ENCODE measurements around the gene MRPS18A.

MRPS18A gene

GRCh38 chr6:43698584-43699349 lies 11.2 kb upstream of the MRPS18A start:
- no peak for DNase-seq (ENCODE audit: low read depth)

DNA sequence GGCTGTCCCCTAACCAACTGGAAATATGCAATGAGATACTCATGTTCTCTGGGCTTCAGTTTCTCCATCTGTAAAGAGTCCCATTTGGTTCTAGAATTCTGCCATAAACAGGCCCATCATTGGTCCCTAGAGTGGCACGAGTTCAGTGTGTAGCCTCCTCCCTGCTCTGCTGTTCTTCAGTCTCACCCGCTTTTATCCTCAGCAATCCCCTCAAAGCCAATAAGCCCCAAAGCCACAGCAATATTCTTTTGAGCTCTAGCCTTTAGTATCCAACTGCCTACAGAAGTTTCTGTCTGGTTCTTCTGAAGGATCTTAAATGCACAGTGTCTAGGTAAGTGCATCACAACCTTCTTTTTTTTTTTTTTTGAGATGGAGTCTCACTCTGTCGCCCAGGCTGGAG lies 9.8 kb upstream of the MRPS18A start:
- no peak for DNase-seq (ENCODE audit: low read depth)

DNA sequence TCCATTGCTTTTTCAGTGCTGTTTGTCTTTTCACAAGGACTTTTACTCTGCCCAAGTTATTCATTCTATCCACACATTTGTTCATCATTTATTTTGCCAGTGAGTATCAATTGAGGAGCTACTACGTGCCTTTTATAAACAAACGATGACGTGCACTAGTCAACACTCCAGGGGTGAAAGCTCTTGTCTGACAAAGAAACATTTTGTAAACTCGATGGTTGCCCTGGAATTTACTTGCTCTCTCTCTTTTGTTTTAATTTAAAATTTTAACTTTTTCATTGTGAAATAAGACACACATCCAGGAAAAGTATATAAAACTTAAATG lies 8.3 kb upstream of the MRPS18A start:
- DNase-seq (ENCODE audit: low read depth), result no peak

DNA sequence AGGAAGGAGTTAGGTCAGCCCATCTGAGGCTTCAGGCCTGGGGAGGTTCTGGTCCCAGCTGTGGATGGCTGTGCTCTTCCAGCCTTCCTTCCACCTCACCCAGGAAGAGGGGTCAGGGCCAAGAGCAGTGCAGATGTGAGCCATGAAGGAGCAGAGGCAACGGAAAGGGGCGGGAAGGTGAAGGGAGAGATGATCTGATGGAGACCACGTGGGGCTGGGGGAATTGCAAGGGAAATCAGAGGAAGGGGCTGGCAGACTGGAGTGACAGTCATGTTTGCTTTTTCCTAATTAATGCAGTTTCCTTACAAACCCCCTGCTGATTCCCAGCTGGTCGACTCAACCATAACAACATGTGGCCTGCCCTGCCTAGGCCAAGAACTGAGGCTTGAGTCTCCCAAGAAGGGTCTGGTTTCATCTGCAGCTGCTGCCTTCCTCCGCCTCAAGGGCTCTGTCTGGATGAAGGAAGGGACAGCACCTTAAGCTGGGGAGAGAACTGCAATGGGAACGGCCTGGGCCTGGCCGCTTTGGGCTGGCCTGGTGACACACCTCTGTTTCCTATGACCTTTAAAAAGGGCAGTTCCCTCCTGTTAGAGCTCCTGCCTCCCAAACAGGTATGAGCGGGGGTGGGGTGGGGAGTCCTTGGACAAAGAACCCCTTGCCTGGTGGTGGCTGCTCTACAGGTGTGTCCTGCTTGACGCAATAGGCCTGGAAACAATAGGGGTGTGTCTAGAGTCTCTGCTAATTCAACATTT lies 7.8 kb upstream of the MRPS18A start:
- no peak for DNase-seq (ENCODE audit: low read depth)

- DNase-seq (ENCODE audit: low read depth), result no peak
These were observed 1.8 kb upstream of the MRPS18A start for GRCh38 chr6:43689421-43689820.

DNA sequence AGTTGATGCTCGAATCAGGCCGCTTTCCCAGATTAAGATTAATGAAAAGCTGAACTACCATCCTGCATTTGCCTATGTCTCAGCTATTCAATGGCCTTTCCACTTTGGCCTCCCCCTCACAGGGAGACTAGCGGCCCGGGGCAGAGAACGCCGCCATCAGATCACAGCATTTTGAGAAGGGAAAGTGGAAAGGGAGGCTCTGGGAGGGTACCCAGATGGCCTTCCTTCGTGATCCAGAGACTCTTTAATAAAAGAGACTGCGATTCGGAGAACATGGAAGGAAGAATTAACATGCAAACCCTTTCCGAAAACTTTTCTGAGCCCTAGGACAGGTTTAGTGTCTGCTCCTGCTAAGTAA lies 533 bp downstream of the MRPS18A start:
- DNase-seq (ENCODE audit: low read depth), result no peak

- no peak for DNase-seq (ENCODE audit: low read depth)
These were observed 3.7 kb downstream of the MRPS18A start for GRCh38 chr6:43683708-43684455.

DNA sequence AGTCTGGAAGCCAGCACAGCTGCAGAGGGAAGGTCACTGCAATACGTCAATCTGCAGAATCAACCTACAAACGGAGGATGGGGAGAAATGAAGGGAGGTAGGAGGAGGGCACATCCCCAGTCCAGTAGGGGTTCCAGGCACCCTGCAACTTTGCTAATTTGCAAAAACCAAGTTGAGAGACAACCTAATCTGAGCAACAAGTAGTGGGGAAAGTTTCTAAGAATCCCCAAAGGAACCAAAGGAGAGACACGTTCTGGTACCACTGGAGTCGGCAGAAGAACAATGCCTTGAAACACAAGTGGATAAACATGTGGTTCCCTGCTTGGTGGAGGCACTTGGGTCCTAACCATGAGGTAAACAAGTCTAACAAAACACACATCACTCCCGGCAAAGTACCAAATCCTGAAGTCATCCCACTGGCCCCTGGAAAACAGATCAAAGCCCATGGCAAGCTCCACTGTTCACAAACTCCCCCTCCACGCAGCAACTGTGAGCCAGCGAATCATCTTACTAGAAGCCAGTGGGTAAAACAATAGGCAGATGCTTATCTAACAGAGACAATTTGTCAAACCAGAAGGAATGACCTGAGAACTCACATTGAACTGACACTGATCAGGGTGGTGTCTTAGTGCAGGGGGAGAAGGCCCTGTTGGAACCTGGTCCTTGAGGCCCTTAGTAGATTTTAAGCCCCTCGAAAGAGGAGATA lies 4.7 kb downstream of the MRPS18A start:
- DNase-seq (ENCODE audit: low read depth), result no peak

GRCh38 chr6:43681303-43681702 lies 6.3 kb downstream of the MRPS18A start:
- DNase-seq (ENCODE audit: low read depth), result no peak

GRCh38 chr6:43680308-43681200 lies 7.0 kb downstream of the MRPS18A start:
- no peak for DNase-seq (ENCODE audit: low read depth)

- DNase-seq (ENCODE audit: low read depth), result no peak
These were observed 8.5 kb downstream of the MRPS18A start for GRCh38 chr6:43679057-43679456.

- DNase-seq (ENCODE audit: low read depth), result no peak
These were observed 9.2 kb downstream of the MRPS18A start for GRCh38 chr6:43678341-43678740.

GRCh38 chr6:43677759-43678158 lies 9.8 kb downstream of the MRPS18A start:
- DNase-seq (ENCODE audit: low read depth), result no peak

DNA sequence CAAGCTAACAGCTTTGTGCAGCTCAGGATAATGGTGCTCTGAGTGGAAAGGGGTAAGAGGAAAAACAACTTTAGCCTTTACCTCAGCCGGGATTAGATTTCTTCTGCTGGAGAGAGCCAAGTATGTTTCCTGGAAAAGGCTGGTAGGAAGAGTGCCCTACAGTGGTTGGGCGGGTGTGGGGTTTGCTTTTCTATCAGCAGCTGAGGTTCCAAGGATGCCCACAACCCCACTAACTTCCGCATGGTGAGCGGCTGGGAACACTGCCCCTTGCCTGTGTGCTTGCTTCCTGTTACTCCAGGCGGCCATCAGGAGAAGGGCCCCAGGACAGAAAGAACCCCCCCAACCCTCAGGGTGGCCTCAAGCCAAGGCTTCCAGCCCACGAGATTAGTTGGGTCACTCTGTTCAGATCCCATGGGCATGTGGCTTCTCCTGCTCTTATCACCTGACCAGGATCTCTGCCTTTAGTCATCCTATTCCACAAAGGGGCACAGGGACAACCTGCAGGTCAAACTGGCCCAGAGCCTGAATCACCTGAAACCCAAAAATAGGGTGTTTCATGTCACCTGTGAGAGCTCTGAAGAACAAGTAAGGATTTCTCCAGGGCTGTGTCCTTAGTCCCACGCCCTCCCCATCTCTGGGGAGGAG lies 10.5 kb downstream of the MRPS18A start:
- DNase-seq (ENCODE audit: low read depth), result no peak

GRCh38 chr6:43674921-43675320 lies 12.7 kb downstream of the MRPS18A start:
- no peak for DNase-seq (ENCODE audit: low read depth)

DNA sequence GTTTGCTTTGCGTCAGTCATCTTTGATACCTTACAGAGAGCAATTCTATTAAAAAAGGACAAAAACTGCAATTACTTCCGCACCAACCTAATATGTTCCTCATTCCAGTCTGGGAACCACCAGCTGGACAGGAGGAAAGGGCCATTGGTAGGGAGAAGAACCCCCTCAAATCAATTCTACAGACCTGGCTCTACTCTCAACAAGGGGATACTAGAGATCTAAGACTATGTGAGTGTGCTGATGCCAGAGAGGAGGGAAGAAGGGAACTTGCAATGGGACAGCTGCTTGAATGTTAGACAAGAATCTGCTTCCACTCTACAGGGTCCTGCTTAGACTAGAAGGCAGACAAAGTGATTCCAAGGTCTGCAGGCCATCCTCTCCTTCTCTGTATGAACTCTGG lies 13.3 kb downstream of the MRPS18A start:
- no peak for DNase-seq (ENCODE audit: low read depth)

DNA sequence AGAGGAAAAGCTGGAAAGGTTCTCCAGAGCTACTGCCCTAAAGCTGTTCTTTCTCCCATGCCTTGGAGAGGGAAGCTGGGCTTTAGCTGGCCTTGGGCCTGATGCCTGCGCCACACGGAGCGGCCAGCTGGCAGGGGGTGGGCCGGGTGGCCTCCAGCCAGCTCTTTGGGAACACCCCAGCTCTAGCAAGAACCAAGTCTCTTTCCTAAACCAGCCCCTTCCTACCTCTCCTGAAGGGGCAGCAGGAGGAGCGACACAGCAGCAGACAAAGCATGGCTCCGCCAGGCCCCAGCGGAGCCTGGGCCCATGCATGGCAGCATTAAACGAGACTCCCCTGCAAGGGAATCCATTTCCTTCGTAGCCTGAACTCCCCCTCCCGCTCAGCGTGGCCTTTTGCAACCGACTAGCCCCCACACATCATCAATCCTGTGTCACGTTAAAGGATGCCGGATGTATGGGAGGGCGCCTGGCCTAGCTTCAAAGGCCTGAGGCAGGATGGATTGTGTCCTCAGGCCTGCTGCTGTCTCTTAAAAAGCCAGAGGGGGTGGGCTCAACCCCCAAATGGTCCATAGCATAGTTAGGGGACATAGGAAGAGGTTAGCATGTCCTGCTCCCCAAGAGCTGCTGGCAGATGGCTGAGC lies 14.0 kb downstream of the MRPS18A start:
- no peak for DNase-seq (ENCODE audit: low read depth)

- DNase-seq (ENCODE audit: low read depth), result no peak
These were observed 15.5 kb downstream of the MRPS18A start for GRCh38 chr6:43671801-43672690.

GRCh38 chr6:43671011-43671800 lies 16.4 kb downstream of the MRPS18A start:
- DNase-seq (ENCODE audit: low read depth), result no peak
